ENCODE data around the gene PDE7B.

GRCh38 chr6:135905604-135906300 lies 54.3 kb downstream of the PDE7B start:
- TF ChIP-seq CTCF (IDR thresholded peaks at IDR 0.05) (no peak), POLR2A (IDR thresholded peaks at IDR 0.05) (no peak)

Data from thyroid gland (tissue), 4 donors.